PC-9 (cell line): ENCODE data around the gene DYSF. TPM values are rescaled to one million over a fixed set of nuclear protein-coding genes. Genes with fewer than 3 reads are reported as not detected.

Source experiments
- BruUV-seq: library from RNA; stranded (reverse); fragments of 400-500 nt; replicated peaks from 2 replicates; lab custom pipeline; 2021; lab: Mats Ljungman, UMichigan
- CTCF ChIA-PET: fragments of 300-600 bp; sonication (Branson Sonifier 250); formaldehyde crosslinking; loops from one replicate; lab custom pipeline; 2022; ENCODE audit warnings: antibody characterized with exemption; lab: Charles Lee
- POLR2A ChIA-PET: fragments of 300-600 bp; sonication (Branson Sonifier 250); formaldehyde crosslinking; loops from one replicate; lab custom pipeline; 2022; ENCODE audit warnings: antibody characterized with exemption; ENCODE audit not compliant: unreplicated experiment; lab: Charles Lee
- DNase-seq, 2 experiments: peaks; one replicate each; pipeline versions ENCODE4 v3.0.0 to v3.0.0-alpha.2; 2015 to 2022; ENCODE audit warnings: mixed read lengths in 1 of 2
- H2AFZ ChIP-seq: fragments of 200-600 bp; sonication (generic); 2 replicates; pipeline ENCODE4 v1.8.1; 2017; ENCODE audit warnings: antibody characterized with exemption
- H3F3A ChIP-seq: fragments of 200-600 bp; sonication (generic); 2 replicates; pipeline ENCODE4 v1.8.1; 2017; ENCODE audit warnings: antibody characterized with exemption, mild to moderate bottlenecking, low read depth; ENCODE audit not compliant: insufficient read depth
- H3K27ac ChIP-seq: fragments of 200-600 bp; sonication (generic); 2 replicates; pipeline ENCODE4 v1.6.1; 2016; ENCODE audit warnings: mixed run types
- H3K27me3 ChIP-seq: fragments of 200-600 bp; sonication (generic); 2 replicates; pipeline ENCODE4 v1.6.1; 2016; ENCODE audit warnings: low read depth, mixed run types; ENCODE audit not compliant: insufficient read depth
- H3K36me3 ChIP-seq: fragments of 200-600 bp; sonication (generic); 2 replicates; pipeline ENCODE4 v1.6.1; 2016; ENCODE audit warnings: low read depth, mixed run types
- H3K4me1 ChIP-seq: fragments of 200-600 bp; sonication (generic); replicated peaks from 2 replicates; pipeline ENCODE4 v1.6.1; 2016; ENCODE audit warnings: mixed run types; ENCODE audit not compliant: insufficient read depth
- H3K4me2 ChIP-seq: fragments of 200-600 bp; sonication (generic); 2 replicates; pipeline ENCODE4 v1.6.1; 2017; ENCODE audit warnings: mixed run types
- H3K4me3 ChIP-seq: fragments of 200-600 bp; sonication (generic); 2 replicates; pipeline ENCODE4 v1.6.1; 2016; ENCODE audit warnings: mixed run types
- H3K79me2 ChIP-seq: fragments of 200-600 bp; sonication (generic); 2 replicates; pipeline ENCODE4 v1.6.1; 2017; ENCODE audit warnings: low read depth, mixed run types
- H3K9me2 ChIP-seq: fragments of 200-600 bp; sonication (generic); 2 replicates; pipeline ENCODE4 v1.8.1; 2017; ENCODE audit warnings: mild to moderate bottlenecking; ENCODE audit not compliant: insufficient read depth
- H3K9me3 ChIP-seq: fragments of 200-600 bp; sonication (generic); 2 replicates; pipeline ENCODE4 v1.8.1; 2016; ENCODE audit warnings: low read depth; ENCODE audit not compliant: insufficient read depth
- H4K20me1 ChIP-seq: fragments of 200-600 bp; sonication (generic); 2 replicates; pipeline ENCODE4 v1.8.1; 2017; ENCODE audit not compliant: insufficient read depth
- EZH2 ChIP-seq: fragments of 200-600 bp; sonication (generic); IDR thresholded peaks from 2 replicates; pipeline ENCODE4 v1.8.0; 2017; ENCODE audit warnings: antibody characterized with exemption, low read depth
- intact Hi-C: fragments of 100-400 bp; cut with micrococcal nuclease; formaldehyde crosslinking; loops from one replicate; pipeline ENCODE4 v1.10.0; 2022; ENCODE audit not compliant: unreplicated experiment
- total RNA-seq: library from RNA; stranded (reverse); gene quantifications from 2 replicates; pipeline ENCODE4 v1.2.3, GENCODE V29; 2021
- TF ChIP-seq, protein P1 (sequence below): fragments of 200-600 bp; sonication (generic); conservative IDR thresholded peaks from 2 replicates; pipeline ENCODE4 v1.6.1; 2017; ENCODE audit warnings: mixed run types, antibody characterized with exemption, mild to moderate bottlenecking, moderate library complexity

DYSF gene
- total RNA-seq, 1 experiment from 2014 or later: 12.2 TPM

- Histone ChIP-seq H3K4me1 (no peaks in the 10 kb centered on the region), H3K4me3 (no peak overlapping the region), H2AFZ (no peak overlapping the region), H3K4me2 (no peak overlapping the region), H3K27ac (no peak overlapping the region), H3K9me2 (no peaks in the 10 kb centered on the region), H3F3A (no peaks in the 10 kb centered on the region), H3K9me3 (no peaks in the 10 kb centered on the region), H4K20me1 (no peaks in the 10 kb centered on the region), H3K36me3 (no peaks in the 10 kb centered on the region), H3K79me2 (no peaks in the 10 kb centered on the region), H3K27me3 (no peaks in the 10 kb centered on the region)
- CTCF ChIA-PET: interaction anchor here (0.7 to 2.0 kb wide), 3 partner anchors 43 to 212 kb away, joined by 8 to 18 read pairs (median 11); no protein-coding TSS in a partner anchor
- TF ChIP-seq, protein P1, sequence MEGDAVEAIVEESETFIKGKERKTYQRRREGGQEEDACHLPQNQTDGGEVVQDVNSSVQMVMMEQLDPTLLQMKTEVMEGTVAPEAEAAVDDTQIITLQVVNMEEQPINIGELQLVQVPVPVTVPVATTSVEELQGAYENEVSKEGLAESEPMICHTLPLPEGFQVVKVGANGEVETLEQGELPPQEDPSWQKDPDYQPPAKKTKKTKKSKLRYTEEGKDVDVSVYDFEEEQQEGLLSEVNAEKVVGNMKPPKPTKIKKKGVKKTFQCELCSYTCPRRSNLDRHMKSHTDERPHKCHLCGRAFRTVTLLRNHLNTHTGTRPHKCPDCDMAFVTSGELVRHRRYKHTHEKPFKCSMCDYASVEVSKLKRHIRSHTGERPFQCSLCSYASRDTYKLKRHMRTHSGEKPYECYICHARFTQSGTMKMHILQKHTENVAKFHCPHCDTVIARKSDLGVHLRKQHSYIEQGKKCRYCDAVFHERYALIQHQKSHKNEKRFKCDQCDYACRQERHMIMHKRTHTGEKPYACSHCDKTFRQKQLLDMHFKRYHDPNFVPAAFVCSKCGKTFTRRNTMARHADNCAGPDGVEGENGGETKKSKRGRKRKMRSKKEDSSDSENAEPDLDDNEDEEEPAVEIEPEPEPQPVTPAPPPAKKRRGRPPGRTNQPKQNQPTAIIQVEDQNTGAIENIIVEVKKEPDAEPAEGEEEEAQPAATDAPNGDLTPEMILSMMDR: no peak
- TF ChIP-seq EZH2: no peak
- no peak for DNase-seq
- intact Hi-C loops: loop anchor here (1.0 to 10.0 kb wide), 4 partner anchors 212 to 856 kb away; no protein-coding TSS in a partner anchor
- POLR2A ChIA-PET: no interaction called here
- BruUV-seq: no TSS peak
Measured at GRCh38 chr2:71510938-71511337, 57.6 kb downstream of the DYSF start.

- POLR2A ChIA-PET: no interaction called here
- Histone ChIP-seq H3K36me3 (no peaks in the 10 kb centered on the region), H3K4me2 (no peak overlapping the region), H3F3A (no peaks in the 10 kb centered on the region), H2AFZ (no peak overlapping the region), H3K27ac (no peak overlapping the region), H4K20me1 (no peaks in the 10 kb centered on the region), H3K79me2 (no peaks in the 10 kb centered on the region), H3K9me2 (no peaks in the 10 kb centered on the region), H3K9me3 (no peaks in the 10 kb centered on the region), H3K4me1 (no peaks in the 10 kb centered on the region), H3K4me3 (no peak overlapping the region), H3K27me3 (no peaks in the 10 kb centered on the region)
- intact Hi-C loops: loop anchor here (5.0 to 10.0 kb wide), 2 partner anchors 354 to 857 kb away; no protein-coding TSS in a partner anchor
- BruUV-seq: no TSS peak
- no peak for DNase-seq
- CTCF ChIA-PET: interaction anchor here (2.0 kb wide), 1 partner anchor 212 kb away, joined by 8 read pairs; no protein-coding TSS in a partner anchor
- no peak for TF ChIP-seq EZH2
- TF ChIP-seq, protein P1: no peak
Measured at GRCh38 chr2:71511776-71512175, 58.4 kb downstream of the DYSF start.

DNA sequence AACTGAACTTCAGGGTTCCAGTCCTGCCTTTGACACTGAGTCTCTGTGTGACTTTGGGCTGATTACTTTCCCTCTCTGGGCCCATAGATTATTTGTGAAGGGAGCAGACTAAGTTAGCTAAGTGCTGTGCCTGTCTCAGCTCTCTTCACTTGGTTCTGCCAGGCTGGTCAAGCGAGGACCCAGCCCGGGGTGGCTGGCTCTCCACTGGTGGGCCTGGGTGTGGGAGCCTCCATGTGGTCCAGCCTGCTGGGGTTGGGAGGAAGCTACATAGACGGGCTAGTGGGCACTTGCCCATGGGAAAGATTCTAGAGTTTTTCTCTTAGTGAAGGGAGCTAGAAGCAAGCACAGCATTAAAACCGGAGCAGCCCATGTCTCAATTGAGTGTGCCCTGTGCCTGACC, 59.0 kb downstream of the DYSF start:
- ChIA-PET POLR2A (no interaction called here), CTCF (interaction anchor here (0.6 to 2.0 kb wide), 2 partner anchors 213 to 638 kb away, joined by 6 to 8 read pairs; no protein-coding TSS in a partner anchor)
- no peak overlapping the region for H2AFZ ChIP-seq
- H3K27me3 ChIP-seq: no peaks in the 10 kb centered on the region
- H4K20me1 ChIP-seq: no peaks in the 10 kb centered on the region
- no peaks in the 10 kb centered on the region for H3K9me3 ChIP-seq
- no peak overlapping the region for H3K27ac ChIP-seq
- no peak overlapping the region for H3K4me3 ChIP-seq
- no peak overlapping the region for H3K4me2 ChIP-seq
- H3K4me1 ChIP-seq: no peaks in the 10 kb centered on the region
- DNase-seq: no peak
- no peaks in the 10 kb centered on the region for H3K36me3 ChIP-seq
- intact Hi-C loops: loop anchor here (5.0 to 10.0 kb wide), 2 partner anchors 355 to 858 kb away; no protein-coding TSS in a partner anchor
- no TSS peak for BruUV-seq
- H3K79me2 ChIP-seq: no peaks in the 10 kb centered on the region
- no peaks in the 10 kb centered on the region for H3K9me2 ChIP-seq
- TF ChIP-seq, protein P1: no peak
- no peak for TF ChIP-seq EZH2
- H3F3A ChIP-seq: no peaks in the 10 kb centered on the region
